Measurements from ENCODE around the gene MTHFD1L.
"Not testable (repeated sequence)": the region's sequence is repeated elsewhere in the genome, so short reads cannot be mapped to it uniquely, and the experiment has no call there.

The MTHFD1L gene

DNA sequence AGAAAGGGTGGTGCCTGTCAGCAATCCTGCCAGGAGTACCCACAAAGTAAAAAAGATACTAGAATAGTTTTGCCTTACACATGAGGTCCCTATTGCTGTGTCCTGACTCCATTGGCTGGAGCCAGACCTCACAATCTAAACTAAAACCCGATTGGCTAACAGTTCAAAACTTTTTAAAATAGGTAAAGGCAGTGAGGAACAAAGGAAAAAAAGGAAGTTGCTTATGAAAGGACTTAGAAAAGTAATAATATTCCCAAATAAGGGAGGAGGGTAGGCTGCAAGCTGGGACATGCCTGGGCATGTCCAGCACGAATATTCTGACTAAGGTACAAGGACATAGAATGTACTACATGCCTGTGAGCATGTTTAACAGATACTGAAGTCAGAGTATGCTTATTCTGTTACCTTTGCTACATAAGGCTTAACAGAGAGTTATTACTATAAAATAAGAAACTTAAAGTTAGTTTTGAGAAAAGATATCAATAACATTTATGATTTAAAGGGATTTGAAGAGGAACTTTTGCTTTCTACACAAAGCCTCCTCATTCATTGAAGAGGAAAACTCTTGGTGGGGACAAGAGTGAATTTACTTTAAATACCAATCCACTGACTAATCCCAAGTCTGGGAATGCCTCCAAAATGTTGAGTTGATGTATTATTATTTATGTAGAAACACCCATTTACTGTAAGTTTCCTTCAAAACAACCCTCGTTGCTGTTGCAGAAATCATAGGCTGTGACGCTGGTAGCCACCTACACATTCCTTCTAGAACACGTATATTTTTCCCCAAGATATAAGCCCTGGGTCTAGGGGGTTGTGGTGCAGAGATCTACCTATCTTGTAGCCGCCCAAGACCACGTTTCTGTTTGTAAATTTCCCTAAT, 8.2 kb upstream of the MTHFD1L start:
- Histone ChIP-seq H3K9me2 (replicated peaks; ENCODE audit: control insufficient read depth, low read length) (no peaks in the 10 kb centered on the region), H3K36me3 (ENCODE audit: control insufficient read depth, low read length) (no peaks in the 10 kb centered on the region), H3K4me1 (ENCODE audit: control insufficient read depth, low read length) (peaks cover 9% of the 10 kb centered on the region; the same call in 1 of the 2 replicates), H3K4me3 (ENCODE audit: low read length) (no peak overlapping the region), H3F3A (ENCODE audit: control insufficient read depth, insufficient read depth) (no peaks in the 10 kb centered on the region), H3K79me2 (ENCODE audit: control insufficient read depth, low read length) (no peaks in the 10 kb centered on the region), H3K27me3 (ENCODE audit: control insufficient read depth, low read length) (no peaks in the 10 kb centered on the region), H3K9me3 (ENCODE audit: control insufficient read depth, insufficient read depth, low read length) (no peaks in the 10 kb centered on the region), H3K27ac (ENCODE audit: low read depth, low read length) (no peak overlapping the region), H4K20me1 (ENCODE audit: control insufficient read depth, insufficient read depth, low read depth, low read length) (no peaks in the 10 kb centered on the region), H3K4me2 (ENCODE audit: low read length) (no peak overlapping the region)
- TF ChIP-seq, protein P1, sequence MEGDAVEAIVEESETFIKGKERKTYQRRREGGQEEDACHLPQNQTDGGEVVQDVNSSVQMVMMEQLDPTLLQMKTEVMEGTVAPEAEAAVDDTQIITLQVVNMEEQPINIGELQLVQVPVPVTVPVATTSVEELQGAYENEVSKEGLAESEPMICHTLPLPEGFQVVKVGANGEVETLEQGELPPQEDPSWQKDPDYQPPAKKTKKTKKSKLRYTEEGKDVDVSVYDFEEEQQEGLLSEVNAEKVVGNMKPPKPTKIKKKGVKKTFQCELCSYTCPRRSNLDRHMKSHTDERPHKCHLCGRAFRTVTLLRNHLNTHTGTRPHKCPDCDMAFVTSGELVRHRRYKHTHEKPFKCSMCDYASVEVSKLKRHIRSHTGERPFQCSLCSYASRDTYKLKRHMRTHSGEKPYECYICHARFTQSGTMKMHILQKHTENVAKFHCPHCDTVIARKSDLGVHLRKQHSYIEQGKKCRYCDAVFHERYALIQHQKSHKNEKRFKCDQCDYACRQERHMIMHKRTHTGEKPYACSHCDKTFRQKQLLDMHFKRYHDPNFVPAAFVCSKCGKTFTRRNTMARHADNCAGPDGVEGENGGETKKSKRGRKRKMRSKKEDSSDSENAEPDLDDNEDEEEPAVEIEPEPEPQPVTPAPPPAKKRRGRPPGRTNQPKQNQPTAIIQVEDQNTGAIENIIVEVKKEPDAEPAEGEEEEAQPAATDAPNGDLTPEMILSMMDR (IDR thresholded peaks at IDR 0.05; ENCODE audit: low read depth, low read length, poor library complexity, severe bottlenecking) = no peak
- TF ChIP-seq EZH2phosphoT487 (IDR thresholded peaks at IDR 0.05; ENCODE audit: borderline replicate concordance, low read length) = no peak

DNA sequence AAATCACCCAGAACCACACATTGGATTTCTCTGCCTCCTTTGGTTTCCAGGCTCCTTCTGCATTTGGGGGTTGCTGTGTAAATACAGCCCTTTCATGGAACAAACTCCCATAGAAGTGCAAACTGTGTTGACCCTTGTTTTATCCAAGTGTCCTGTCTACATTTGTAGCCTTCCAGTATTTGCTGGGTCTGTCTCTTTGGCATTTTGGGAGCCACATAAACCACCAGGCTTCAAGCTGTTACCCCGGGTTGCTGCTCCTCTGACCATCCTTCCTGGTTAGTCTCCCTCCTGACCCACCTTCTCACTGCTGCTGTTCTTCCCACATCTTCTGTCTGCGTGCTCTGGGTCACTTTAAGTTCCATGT, 7.6 kb upstream of the MTHFD1L start:
- no peak overlapping the region for H3K27ac ChIP-seq (ENCODE audit: low read depth, low read length)
- peaks cover 9% of the 10 kb centered on the region; the same call in 1 of the 2 replicates for H3K4me1 ChIP-seq (ENCODE audit: control insufficient read depth, low read length)
- H3K9me3 ChIP-seq (ENCODE audit: control insufficient read depth, insufficient read depth, low read length) = no peaks in the 10 kb centered on the region
- no peaks in the 10 kb centered on the region for H3K79me2 ChIP-seq (ENCODE audit: control insufficient read depth, low read length)
- no peaks in the 10 kb centered on the region for H3K9me2 ChIP-seq (replicated peaks; ENCODE audit: control insufficient read depth, low read length)
- H3F3A ChIP-seq (ENCODE audit: control insufficient read depth, insufficient read depth) = no peaks in the 10 kb centered on the region
- H3K4me2 ChIP-seq (ENCODE audit: low read length) = no peak overlapping the region
- no peaks in the 10 kb centered on the region for H3K27me3 ChIP-seq (ENCODE audit: control insufficient read depth, low read length)
- H4K20me1 ChIP-seq (ENCODE audit: control insufficient read depth, insufficient read depth, low read depth, low read length) = no peaks in the 10 kb centered on the region
- no peaks in the 10 kb centered on the region for H3K36me3 ChIP-seq (ENCODE audit: control insufficient read depth, low read length)
- TF ChIP-seq, protein P1 (IDR thresholded peaks at IDR 0.05; ENCODE audit: low read depth, low read length, poor library complexity, severe bottlenecking) = no peak
- TF ChIP-seq EZH2phosphoT487 (IDR thresholded peaks at IDR 0.05; ENCODE audit: borderline replicate concordance, low read length) = no peak
- H3K4me3 ChIP-seq (ENCODE audit: low read length) = no peak overlapping the region

DNA sequence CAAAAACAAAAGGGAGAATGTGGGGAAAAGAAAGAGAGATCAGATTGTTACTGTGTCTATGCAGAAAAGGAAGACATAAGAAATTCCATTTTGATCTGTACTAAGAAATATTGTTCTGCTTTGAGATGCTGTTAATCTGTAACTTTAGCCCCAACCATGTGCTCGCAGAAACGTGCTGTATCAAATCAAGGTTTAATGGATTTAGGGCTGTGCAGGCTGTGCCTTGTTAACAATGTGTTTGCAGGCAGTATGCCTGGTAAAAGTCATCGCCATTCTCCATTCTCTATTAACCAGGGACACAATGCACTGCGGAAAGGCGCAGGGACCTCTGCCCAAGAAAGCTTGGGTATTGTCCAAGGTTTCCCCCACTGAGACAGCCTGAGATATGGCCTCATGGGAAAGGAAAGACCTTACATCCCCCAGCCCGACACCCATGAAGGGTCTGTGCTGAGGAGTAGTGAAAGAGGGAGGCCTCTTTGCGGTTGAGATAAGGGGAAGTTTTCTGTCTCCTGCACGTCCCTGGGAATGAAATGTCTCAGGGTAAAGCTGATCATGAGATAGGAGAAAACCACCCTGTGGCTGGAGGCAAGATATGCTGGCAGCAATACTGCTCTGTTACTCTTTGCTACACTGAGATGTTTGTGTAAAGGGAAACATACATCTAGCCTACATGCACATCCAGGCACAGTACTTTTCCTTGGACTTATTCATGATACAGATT, 3.9 kb upstream of the MTHFD1L start:
- H3K4me3 ChIP-seq (ENCODE audit: low read length); H3K9me2 ChIP-seq (replicated peaks; ENCODE audit: control insufficient read depth, low read length); H3K9me3 ChIP-seq (ENCODE audit: control insufficient read depth, insufficient read depth, low read length); H3F3A ChIP-seq (ENCODE audit: control insufficient read depth, insufficient read depth); H3K4me2 ChIP-seq (ENCODE audit: low read length); H3K36me3 ChIP-seq (ENCODE audit: control insufficient read depth, low read length); H3K79me2 ChIP-seq (ENCODE audit: control insufficient read depth, low read length); H3K27me3 ChIP-seq (ENCODE audit: control insufficient read depth, low read length); H3K27ac ChIP-seq (ENCODE audit: low read depth, low read length); H4K20me1 ChIP-seq (ENCODE audit: control insufficient read depth, insufficient read depth, low read depth, low read length): not testable (repeated sequence)
- H3K4me1 ChIP-seq (ENCODE audit: control insufficient read depth, low read length) = peaks cover 16% of the 10 kb centered on the region

All from DOHH2 (cell line).